HepG2 (cell line): ENCODE measurements around the gene SEC11A. TPM values are rescaled to one million over a fixed set of nuclear protein-coding genes. Genes with fewer than 3 reads are reported as not detected.

Source experiments
- CBX5 ChIP-seq: sonication (generic); formaldehyde crosslinking; IDR thresholded peaks from 2 replicates; pipeline ENCODE4 v1.4.0; 2020; ENCODE audit warnings: missing genetic modification reagents, borderline replicate concordance
- CEBPG ChIP-seq: IDR thresholded peaks from 2 replicates; pipeline ENCODE4 v1.6.1; 2016
- EHMT2 ChIP-seq: fragments of 200-600 bp; sonication (generic); IDR thresholded peaks from 2 replicates; pipeline ENCODE4 v1.7.0; 2017; ENCODE audit warnings: antibody characterized with exemption, low read depth, low read length, borderline replicate concordance
- ELF4 ChIP-seq: sonication (generic); formaldehyde crosslinking; IDR thresholded peaks from 2 replicates; pipeline ENCODE4 v1.5.0; 2020; ENCODE audit warnings: missing genetic modification reagents, mild to moderate bottlenecking, moderate library complexity, borderline replicate concordance
- HMG20A ChIP-seq: IDR thresholded peaks from 2 replicates; pipeline ENCODE4 v1.6.1; 2016; ENCODE audit warnings: borderline replicate concordance
- HNF4G ChIP-seq, 2 experiments: sonication (generic) in 1 of 2; formaldehyde crosslinking in 1 of 2; IDR thresholded peaks; 2 replicates each; pipeline versions ENCODE4 v1.4.0 to v1.6.1; 2011 to 2020; ENCODE audit warnings: borderline replicate concordance in 2 of 2, low read depth in 2 of 2, mild to moderate bottlenecking in 2 of 2, low read length in 1 of 2, missing genetic modification reagents in 1 of 2, moderate library complexity in 1 of 2
- NFRKB ChIP-seq: fragments of 450-650 bp; IDR thresholded peaks from 2 replicates; pipeline ENCODE4 v1.6.1; 2017
- RFX3 ChIP-seq: IDR thresholded peaks from 2 replicates; pipeline ENCODE4 v1.6.1; 2016; ENCODE audit warnings: missing biosample characterization, missing genetic modification reagents
- TCF7L2 ChIP-seq: IDR thresholded peaks from 2 replicates; pipeline ENCODE4 v1.6.1; 2011; ENCODE audit warnings: mild to moderate bottlenecking, low read depth, low read length, moderate library complexity
- YY1 ChIP-seq: IDR thresholded peaks from 2 replicates; pipeline ENCODE4 v1.6.1; 2011; ENCODE audit warnings: low read length, low read depth, moderate library complexity, mild to moderate bottlenecking; ENCODE audit not compliant: insufficient read depth, insufficient replicate concordance
- ZMAT3 ChIP-seq: sonication (generic); formaldehyde crosslinking; conservative IDR thresholded peaks from 2 replicates; pipeline ENCODE4 v1.7.0; 2021; ENCODE audit warnings: missing genetic modification reagents
- ZNF232 ChIP-seq: sonication (generic); formaldehyde crosslinking; IDR thresholded peaks from 2 replicates; pipeline ENCODE4 v1.4.0; 2020; ENCODE audit warnings: missing genetic modification reagents, borderline replicate concordance
- ZNF317 ChIP-seq: sonication (generic); formaldehyde crosslinking; IDR thresholded peaks from 2 replicates; pipeline ENCODE4 v1.5.0; 2020; ENCODE audit warnings: mild to moderate bottlenecking, missing genetic modification reagents
- ZNF350 ChIP-seq: sonication (generic); formaldehyde crosslinking; IDR thresholded peaks from 2 replicates; pipeline ENCODE4 v1.4.0; 2020; ENCODE audit warnings: mild to moderate bottlenecking, low read depth, missing genetic modification reagents, borderline replicate concordance
- ZNF557 ChIP-seq: sonication (generic); formaldehyde crosslinking; IDR thresholded peaks from 2 replicates; pipeline ENCODE4 v1.4.0; 2020; ENCODE audit warnings: missing genetic modification reagents
- ZNF564 ChIP-seq: sonication (generic); formaldehyde crosslinking; IDR thresholded peaks from 2 replicates; pipeline ENCODE4 v1.8.1; 2023; ENCODE audit warnings: mild to moderate bottlenecking, missing genetic modification reagents
- ZNF567 ChIP-seq: sonication (generic); formaldehyde crosslinking; IDR thresholded peaks from 2 replicates; pipeline ENCODE4 v1.8.1; 2023; ENCODE audit warnings: mild to moderate bottlenecking, missing genetic modification reagents, borderline replicate concordance
- polyA plus RNA-seq, 8 experiments: library from polyadenylated mRNA; depleted of rRNA in 3 of 8; stranded (reverse) in 7 of 8; unstranded in 1 of 8; fragments of >200 nt; fragmentation: Illumina TruSeq in 4 of 8; extraction: Trizol in 4 of 8; gene quantifications; 2 replicates each; pipeline versions ENCODE4 v1.2.1 to v1.2.3, GENCODE V29; 2011 to 2016; ENCODE audit warnings: low read depth in 4 of 8, missing spikeins in 1 of 8, mixed read lengths in 1 of 8; ENCODE audit not compliant: insufficient read depth in 1 of 8
- total RNA-seq, 5 experiments: library from RNA; depleted of rRNA; stranded (reverse); fragments of >200 nt; fragmentation: Illumina TruSeq; extraction: Trizol; gene quantifications; 2 replicates each; pipeline ENCODE4 v1.2.3, GENCODE V29; 2016; ENCODE audit warnings: low read depth in 1 of 5
- TF ChIP-seq, protein P1 (sequence below): sonication (generic); formaldehyde crosslinking; IDR thresholded peaks from 2 replicates; pipeline ENCODE4 v1.5.0; 2020; ENCODE audit warnings: missing genetic modification reagents, mild to moderate bottlenecking, borderline replicate concordance
- TF ChIP-seq, protein P2 (sequence below): sonication (generic); formaldehyde crosslinking; IDR thresholded peaks from 2 replicates; pipeline ENCODE4 v1.4.0; 2020; ENCODE audit warnings: missing genetic modification reagents, low read depth, mild to moderate bottlenecking, borderline replicate concordance
- TF ChIP-seq, protein P3 (sequence below): sonication (generic); formaldehyde crosslinking; IDR thresholded peaks from 2 replicates; pipeline ENCODE4 v1.4.0; 2020; ENCODE audit warnings: mild to moderate bottlenecking, missing genetic modification reagents, borderline replicate concordance
- TF ChIP-seq, protein P4 (sequence below): sonication (generic); formaldehyde crosslinking; IDR thresholded peaks from 2 replicates; pipeline ENCODE4 v1.8.0; 2022; ENCODE audit warnings: mild to moderate bottlenecking, missing genetic modification reagents, moderate library complexity
- TF ChIP-seq, protein P5 (sequence below): IDR thresholded peaks from 2 replicates; pipeline ENCODE4 v1.6.1; 2016
- TF ChIP-seq, protein P6 (sequence below): sonication (generic); formaldehyde crosslinking; IDR thresholded peaks from 2 replicates; pipeline ENCODE4 v1.4.0; 2020; ENCODE audit warnings: missing genetic modification reagents

Gene SEC11A
- total and polyA plus RNA-seq, 2 of the 13 experiments (the other 11 are each of a cell fraction or from before 2014, with no cell fraction given) = 141 to 230 TPM

DNA sequence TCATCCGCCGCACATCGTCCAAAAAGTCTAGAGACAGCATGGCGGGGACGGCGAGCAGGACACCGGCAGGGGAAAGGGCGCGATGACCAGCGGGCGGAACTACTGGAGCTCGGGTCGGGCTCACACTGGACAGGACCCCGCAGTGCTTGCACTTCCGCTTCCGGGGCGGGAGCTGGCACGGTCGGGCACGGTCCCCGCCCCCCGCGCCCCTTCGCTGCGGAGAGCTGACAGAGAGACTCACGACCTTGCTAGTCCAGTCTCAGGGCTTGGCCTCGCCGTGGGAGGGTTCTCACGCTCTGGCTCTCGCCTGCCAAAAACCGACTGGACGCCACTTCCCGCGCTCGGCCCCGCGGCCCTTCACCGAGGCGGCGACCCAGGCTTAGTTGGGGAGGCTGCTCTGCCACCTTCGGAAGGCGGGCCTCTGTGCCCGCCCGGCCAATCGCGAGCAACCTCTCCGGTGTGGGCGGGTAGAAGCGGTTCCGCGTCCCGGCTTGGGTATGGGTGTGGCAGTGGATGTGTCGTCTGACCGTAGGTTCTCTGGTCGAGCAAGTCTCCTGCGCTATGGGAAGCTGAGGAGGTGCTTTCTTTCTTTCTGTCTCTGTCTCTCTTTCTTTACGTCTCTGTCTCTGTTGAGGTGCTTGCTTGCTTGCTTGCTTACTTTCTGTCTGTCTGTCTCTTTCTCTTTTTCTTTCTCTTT lies at the start of gene SEC11A (continued):
- TF ChIP-seq ZMAT3 (CRISPR knock-in tag) = peak; percentile 19; the same call in 1 of the 2 replicates
- no peak for TF ChIP-seq EHMT2
- TF ChIP-seq, protein P1, sequence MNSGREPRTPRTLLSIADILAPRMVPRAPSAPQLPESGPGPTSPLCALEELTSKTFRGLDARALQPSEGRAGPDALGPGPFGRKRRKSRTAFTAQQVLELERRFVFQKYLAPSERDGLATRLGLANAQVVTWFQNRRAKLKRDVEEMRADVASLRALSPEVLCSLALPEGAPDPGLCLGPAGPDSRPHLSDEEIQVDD (CRISPR knock-in tag) = no peak
- TF ChIP-seq ZNF232 (CRISPR knock-in tag) = peak; percentile 90
- TF ChIP-seq CBX5 (CRISPR knock-in tag) = peak; percentile 77
- TF ChIP-seq HNF4G (IDR thresholded peaks at IDR 0.05; ENCODE audit: borderline replicate concordance, low read depth, low read length) = no peak
- no peak; the same call in 1 of the 2 replicates for TF ChIP-seq HNF4G (CRISPR knock-in tag; IDR thresholded peaks at IDR 0.05; ENCODE audit: borderline replicate concordance, low read depth)
- TF ChIP-seq, protein P2, sequence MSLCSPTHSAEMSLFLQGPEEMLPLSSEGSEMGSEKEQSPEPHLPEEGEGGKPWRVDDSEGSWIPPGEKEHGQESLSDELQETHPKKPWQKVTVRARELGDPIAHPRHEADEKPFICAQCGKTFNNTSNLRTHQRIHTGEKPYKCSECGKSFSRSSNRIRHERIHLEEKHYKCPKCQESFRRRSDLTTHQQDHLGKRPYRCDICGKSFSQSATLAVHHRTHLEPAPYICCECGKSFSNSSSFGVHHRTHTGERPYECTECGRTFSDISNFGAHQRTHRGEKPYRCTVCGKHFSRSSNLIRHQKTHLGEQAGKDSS (CRISPR knock-in tag) = peak; percentile 58; the same call in 1 of the 2 replicates
- TF ChIP-seq CEBPG = peak; percentile 19; the same call in 1 of the 2 replicates
- TF ChIP-seq, protein P3, sequence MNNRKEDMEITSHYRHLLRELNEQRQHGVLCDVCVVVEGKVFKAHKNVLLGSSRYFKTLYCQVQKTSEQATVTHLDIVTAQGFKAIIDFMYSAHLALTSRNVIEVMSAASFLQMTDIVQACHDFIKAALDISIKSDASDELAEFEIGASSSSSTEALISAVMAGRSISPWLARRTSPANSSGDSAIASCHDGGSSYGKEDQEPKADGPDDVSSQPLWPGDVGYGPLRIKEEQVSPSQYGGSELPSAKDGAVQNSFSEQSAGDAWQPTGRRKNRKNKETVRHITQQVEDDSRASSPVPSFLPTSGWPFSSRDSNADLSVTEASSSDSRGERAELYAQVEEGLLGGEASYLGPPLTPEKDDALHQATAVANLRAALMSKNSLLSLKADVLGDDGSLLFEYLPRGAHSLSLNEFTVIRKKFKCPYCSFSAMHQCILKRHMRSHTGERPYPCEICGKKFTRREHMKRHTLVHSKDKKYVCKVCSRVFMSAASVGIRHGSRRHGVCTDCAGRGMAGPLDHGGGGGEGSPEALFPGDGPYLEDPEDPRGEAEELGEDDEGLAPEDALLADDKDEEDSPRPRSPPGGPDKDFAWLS (CRISPR knock-in tag) = no peak
- TF ChIP-seq TCF7L2 = no peak
- TF ChIP-seq ZNF317 (CRISPR knock-in tag) = peak; percentile 78
- no peak for TF ChIP-seq NFRKB
- TF ChIP-seq, protein P4, sequence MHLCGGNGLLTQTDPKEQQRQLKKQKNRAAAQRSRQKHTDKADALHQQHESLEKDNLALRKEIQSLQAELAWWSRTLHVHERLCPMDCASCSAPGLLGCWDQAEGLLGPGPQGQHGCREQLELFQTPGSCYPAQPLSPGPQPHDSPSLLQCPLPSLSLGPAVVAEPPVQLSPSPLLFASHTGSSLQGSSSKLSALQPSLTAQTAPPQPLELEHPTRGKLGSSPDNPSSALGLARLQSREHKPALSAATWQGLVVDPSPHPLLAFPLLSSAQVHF (CRISPR knock-in tag) = no peak
- TF ChIP-seq, protein P5, sequence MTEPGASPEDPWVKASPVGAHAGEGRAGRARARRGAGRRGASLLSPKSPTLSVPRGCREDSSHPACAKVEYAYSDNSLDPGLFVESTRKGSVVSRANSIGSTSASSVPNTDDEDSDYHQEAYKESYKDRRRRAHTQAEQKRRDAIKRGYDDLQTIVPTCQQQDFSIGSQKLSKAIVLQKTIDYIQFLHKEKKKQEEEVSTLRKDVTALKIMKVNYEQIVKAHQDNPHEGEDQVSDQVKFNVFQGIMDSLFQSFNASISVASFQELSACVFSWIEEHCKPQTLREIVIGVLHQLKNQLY (CRISPR knock-in tag) = peak; percentile 44; the same call in 1 of the 2 replicates
- peak; percentile 92 for TF ChIP-seq ELF4
- TF ChIP-seq ZNF567 = no peak; the same call in 1 of the 2 replicates
- TF ChIP-seq HMG20A (CRISPR knock-in tag) = peak; percentile 20; the same call in 1 of the 2 replicates
- TF ChIP-seq RFX3 (CRISPR knock-in tag) = 0 out of 2 replicates have a peak, but pooled peaks have one; percentile 13
- TF ChIP-seq ZNF564 (CRISPR knock-in tag) = peak; percentile 86; the same call in 1 of the 2 replicates
- peak; percentile 87 for TF ChIP-seq YY1
- peak; percentile 57; the same call in 1 of the 2 replicates for TF ChIP-seq ZNF350 (CRISPR knock-in tag)
- TF ChIP-seq ZNF557 (CRISPR knock-in tag) = 0 out of 2 replicates have a peak, but pooled peaks have one; percentile 43
- TF ChIP-seq, protein P6, sequence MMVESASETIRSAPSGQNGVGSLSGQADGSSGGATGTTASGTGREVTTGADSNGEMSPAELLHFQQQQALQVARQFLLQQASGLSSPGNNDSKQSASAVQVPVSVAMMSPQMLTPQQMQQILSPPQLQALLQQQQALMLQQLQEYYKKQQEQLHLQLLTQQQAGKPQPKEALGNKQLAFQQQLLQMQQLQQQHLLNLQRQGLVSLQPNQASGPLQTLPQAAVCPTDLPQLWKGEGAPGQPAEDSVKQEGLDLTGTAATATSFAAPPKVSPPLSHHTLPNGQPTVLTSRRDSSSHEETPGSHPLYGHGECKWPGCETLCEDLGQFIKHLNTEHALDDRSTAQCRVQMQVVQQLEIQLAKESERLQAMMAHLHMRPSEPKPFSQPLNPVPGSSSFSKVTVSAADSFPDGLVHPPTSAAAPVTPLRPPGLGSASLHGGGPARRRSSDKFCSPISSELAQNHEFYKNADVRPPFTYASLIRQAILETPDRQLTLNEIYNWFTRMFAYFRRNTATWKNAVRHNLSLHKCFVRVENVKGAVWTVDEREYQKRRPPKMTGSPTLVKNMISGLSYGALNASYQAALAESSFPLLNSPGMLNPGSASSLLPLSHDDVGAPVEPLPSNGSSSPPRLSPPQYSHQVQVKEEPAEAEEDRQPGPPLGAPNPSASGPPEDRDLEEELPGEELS (CRISPR knock-in tag) = peak; percentile 27; the same call in 1 of the 2 replicates
